Sciatic nerve (tissue), 2 donors: ENCODE results near the gene SFXN2. TPM values are rescaled to one million over a fixed set of nuclear protein-coding genes. Genes with fewer than 3 reads are reported as not detected.
"Not testable (repeated sequence)": the region's sequence is repeated elsewhere in the genome, so short reads cannot be mapped to it uniquely, and the experiment has no call there.

Source experiments
- ATAC-seq: fragments of 200-7000 bp; cut with Tn5 transposase; one replicate; pipeline ENCODE4 v1.9.1; 2020; ENCODE audit warnings: mild to moderate bottlenecking, moderate library complexity
- DNase-seq: peaks from one replicate; pipeline ENCODE4 v3.0.0-alpha.2; 2020; ENCODE audit warnings: low spot score
- intact Hi-C: fragments of 100-400 bp; cut with DNase I; formaldehyde crosslinking; loops from one replicate; pipeline ENCODE4 v1.14.2; 2022
- total RNA-seq: library from RNA; stranded (reverse); fragmentation: NEBNext Ultra II Directional; extraction: Animal tissue kit (Norgen Biotek cat#: 25700); gene quantifications from one replicate; pipeline ENCODE4 v1.2.1, GENCODE V29; 2021
- donor health status: DM: no; HTN: no; CAD: no.
- donor health status: DM: no; HTN: no; CAD: no.

The SFXN2 gene
- total RNA-seq, 1 donor from 2014 or later = 7.6 TPM

GRCh38 chr10:102713814-102714620 lies 419 bp upstream of the SFXN2 start, which contains the start of gene ARL3:
Gene ARL3 (minus strand): TSS chr10:102714397. CDS start chr10:102714275, 122 bp downstream.
- ATAC-seq = peak; percentile 98
- peak; percentile 98 for DNase-seq
- intact Hi-C loops = loop anchor here (10.0 kb wide), 1 partner anchor 69 kb away; the partner anchor contains the start of gene TRIM8

GRCh38 chr10:102715880-102716279 lies 1.4 kb downstream of the SFXN2 start:
- ATAC-seq (no peak), DNase-seq (no peak)
- intact Hi-C loops = loop anchor here (10.0 kb wide), 1 partner anchor 71 kb away; the partner anchor contains the start of gene TRIM8

GRCh38 chr10:102716900-102717565 lies 2.6 kb downstream of the SFXN2 start:
- ATAC-seq, DNase-seq: not testable (repeated sequence)
- intact Hi-C loops = loop anchor here (10.0 kb wide), 1 partner anchor 72 kb away; the partner anchor contains the start of gene TRIM8

- ATAC-seq (no peak), DNase-seq (no peak)
- intact Hi-C loops = loop anchor here (10.0 kb wide), 1 partner anchor 73 kb away; the partner anchor contains the start of gene TRIM8
Observed at GRCh38 chr10:102718220-102718619, 3.8 kb downstream of the SFXN2 start.

GRCh38 chr10:102720337-102720736 lies 5.9 kb downstream of the SFXN2 start:
- no peak for DNase-seq
- intact Hi-C loops = no loop called here
- ATAC-seq = no peak

GRCh38 chr10:102720775-102721301 lies 6.4 kb downstream of the SFXN2 start:
- peak; percentile 30 for ATAC-seq
- intact Hi-C loops = no loop called here
- DNase-seq = peak; percentile 50

GRCh38 chr10:102721954-102722353 lies 7.5 kb downstream of the SFXN2 start:
- DNase-seq (no peak), ATAC-seq (no peak)
- intact Hi-C loops = no loop called here

GRCh38 chr10:102723989-102724388 lies 9.6 kb downstream of the SFXN2 start:
- ATAC-seq (no peak), DNase-seq (no peak)
- intact Hi-C loops = loop anchor here (2.0 kb wide), 1 partner anchor 177 kb away; no protein-coding TSS in a partner anchor

- intact Hi-C loops = no loop called here
- DNase-seq (no peak), ATAC-seq (peak; percentile 22)
Observed at GRCh38 chr10:102726274-102726673, 11.8 kb downstream of the SFXN2 start.

GRCh38 chr10:102727037-102727818 lies 12.8 kb downstream of the SFXN2 start:
- ATAC-seq (no peak), DNase-seq (no peak)
- intact Hi-C loops = no loop called here

GRCh38 chr10:102729029-102730026 lies 14.9 kb downstream of the SFXN2 start:
- peak; percentile 96 for DNase-seq
- ATAC-seq = peak; percentile 95
- intact Hi-C loops = no loop called here

GRCh38 chr10:102731222-102731800 lies 16.9 kb downstream of the SFXN2 start:
- no peak for ATAC-seq
- intact Hi-C loops = no loop called here
- no peak for DNase-seq

GRCh38 chr10:102732661-102733060 lies 18.2 kb downstream of the SFXN2 start:
- DNase-seq = no peak
- ATAC-seq = no peak
- intact Hi-C loops = no loop called here

- ATAC-seq (peak; percentile 92), DNase-seq (peak; percentile 83)
- intact Hi-C loops = no loop called here
Observed at GRCh38 chr10:102735065-102735562, 20.7 kb downstream of the SFXN2 start.

- intact Hi-C loops = no loop called here
- no peak for ATAC-seq
- no peak for DNase-seq
Observed at GRCh38 chr10:102738692-102739121, 24.3 kb downstream of the SFXN2 start.

- no peak for DNase-seq
- intact Hi-C loops = no loop called here
- no peak for ATAC-seq
Observed at GRCh38 chr10:102740229-102740628, 25.8 kb downstream of the SFXN2 start.

- DNase-seq (no peak), ATAC-seq (no peak)
- intact Hi-C loops = no loop called here
Observed at GRCh38 chr10:102741726-102742237, 27.3 kb downstream of the SFXN2 start.
